SK-N-SH treated with all-trans-retinoic acid at 6 μM for 48 hours (cell line): ENCODE measurements around the gene C10orf62.
"Not testable (repeated sequence)": the region's sequence is repeated elsewhere in the genome, so short reads cannot be mapped to it uniquely, and the experiment has no call there.

ENCODE experiments used
- BACH2 ChIP-seq: fragments of 250-450 bp; sonication (Bioruptor Pico); IDR thresholded peaks from 2 replicates; pipeline ENCODE4 v1.9.0; 2021; ENCODE audit warnings: mild to moderate bottlenecking, borderline replicate concordance
- GLIS3 ChIP-seq: fragments of 250-450 bp; sonication (Bioruptor Pico); IDR thresholded peaks from 2 replicates; pipeline ENCODE4 v1.5.0; 2020; ENCODE audit warnings: mild to moderate bottlenecking, moderate library complexity
- RARB ChIP-seq: fragments of 250-450 bp; sonication (Bioruptor Pico); IDR thresholded peaks from 2 replicates; pipeline ENCODE4 v1.8.0; 2021; ENCODE audit warnings: mild to moderate bottlenecking, moderate library complexity
- ZFP3 ChIP-seq: fragments of 250-450 bp; sonication (Bioruptor Pico); IDR thresholded peaks from 2 replicates; pipeline ENCODE4 v1.5.0; 2020; ENCODE audit warnings: mild to moderate bottlenecking, moderate library complexity
- ZNF565 ChIP-seq: fragments of 450-650 bp; formaldehyde crosslinking; conservative IDR thresholded peaks from 2 replicates; pipeline ENCODE4 v1.5.0; 2020; ENCODE audit warnings: low read depth, mild to moderate bottlenecking, moderate library complexity
- TF ChIP-seq, protein P1 (sequence below): fragments of 250-450 bp; sonication (Bioruptor Pico); IDR thresholded peaks from 2 replicates; pipeline ENCODE4 v1.5.0; 2020; ENCODE audit warnings: mild to moderate bottlenecking, moderate library complexity
- TF ChIP-seq, protein P2 (sequence below): fragments of 250-450 bp; sonication (Bioruptor Pico); IDR thresholded peaks from 2 replicates; pipeline ENCODE4 v1.8.0; 2020; ENCODE audit warnings: mild to moderate bottlenecking, moderate library complexity, borderline replicate concordance

GRCh38 chr10:97561386-97562077 lies 28.0 kb upstream of the C10orf62 start:
- not testable (repeated sequence) for TF ChIP-seq ZFP3; GLIS3 (CRISPR knock-in tag); ZNF565 (CRISPR knock-in tag); BACH2 (CRISPR knock-in tag); RARB (CRISPR knock-in tag)
- TF ChIP-seq, protein P1, sequence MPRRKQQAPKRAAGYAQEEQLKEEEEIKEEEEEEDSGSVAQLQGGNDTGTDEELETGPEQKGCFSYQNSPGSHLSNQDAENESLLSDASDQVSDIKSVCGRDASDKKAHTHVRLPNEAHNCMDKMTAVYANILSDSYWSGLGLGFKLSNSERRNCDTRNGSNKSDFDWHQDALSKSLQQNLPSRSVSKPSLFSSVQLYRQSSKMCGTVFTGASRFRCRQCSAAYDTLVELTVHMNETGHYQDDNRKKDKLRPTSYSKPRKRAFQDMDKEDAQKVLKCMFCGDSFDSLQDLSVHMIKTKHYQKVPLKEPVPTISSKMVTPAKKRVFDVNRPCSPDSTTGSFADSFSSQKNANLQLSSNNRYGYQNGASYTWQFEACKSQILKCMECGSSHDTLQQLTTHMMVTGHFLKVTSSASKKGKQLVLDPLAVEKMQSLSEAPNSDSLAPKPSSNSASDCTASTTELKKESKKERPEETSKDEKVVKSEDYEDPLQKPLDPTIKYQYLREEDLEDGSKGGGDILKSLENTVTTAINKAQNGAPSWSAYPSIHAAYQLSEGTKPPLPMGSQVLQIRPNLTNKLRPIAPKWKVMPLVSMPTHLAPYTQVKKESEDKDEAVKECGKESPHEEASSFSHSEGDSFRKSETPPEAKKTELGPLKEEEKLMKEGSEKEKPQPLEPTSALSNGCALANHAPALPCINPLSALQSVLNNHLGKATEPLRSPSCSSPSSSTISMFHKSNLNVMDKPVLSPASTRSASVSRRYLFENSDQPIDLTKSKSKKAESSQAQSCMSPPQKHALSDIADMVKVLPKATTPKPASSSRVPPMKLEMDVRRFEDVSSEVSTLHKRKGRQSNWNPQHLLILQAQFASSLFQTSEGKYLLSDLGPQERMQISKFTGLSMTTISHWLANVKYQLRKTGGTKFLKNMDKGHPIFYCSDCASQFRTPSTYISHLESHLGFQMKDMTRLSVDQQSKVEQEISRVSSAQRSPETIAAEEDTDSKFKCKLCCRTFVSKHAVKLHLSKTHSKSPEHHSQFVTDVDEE (CRISPR knock-in tag) = not testable (repeated sequence)
- TF ChIP-seq, protein P2, sequence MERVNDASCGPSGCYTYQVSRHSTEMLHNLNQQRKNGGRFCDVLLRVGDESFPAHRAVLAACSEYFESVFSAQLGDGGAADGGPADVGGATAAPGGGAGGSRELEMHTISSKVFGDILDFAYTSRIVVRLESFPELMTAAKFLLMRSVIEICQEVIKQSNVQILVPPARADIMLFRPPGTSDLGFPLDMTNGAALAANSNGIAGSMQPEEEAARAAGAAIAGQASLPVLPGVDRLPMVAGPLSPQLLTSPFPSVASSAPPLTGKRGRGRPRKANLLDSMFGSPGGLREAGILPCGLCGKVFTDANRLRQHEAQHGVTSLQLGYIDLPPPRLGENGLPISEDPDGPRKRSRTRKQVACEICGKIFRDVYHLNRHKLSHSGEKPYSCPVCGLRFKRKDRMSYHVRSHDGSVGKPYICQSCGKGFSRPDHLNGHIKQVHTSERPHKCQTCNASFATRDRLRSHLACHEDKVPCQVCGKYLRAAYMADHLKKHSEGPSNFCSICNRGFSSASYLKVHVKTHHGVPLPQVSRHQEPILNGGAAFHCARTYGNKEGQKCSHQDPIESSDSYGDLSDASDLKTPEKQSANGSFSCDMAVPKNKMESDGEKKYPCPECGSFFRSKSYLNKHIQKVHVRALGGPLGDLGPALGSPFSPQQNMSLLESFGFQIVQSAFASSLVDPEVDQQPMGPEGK (CRISPR knock-in tag) = not testable (repeated sequence)
